ENCODE measurements around the gene METTL17.

GRCh38 chr14:21024585-21025370, 35.0 kb downstream of the METTL17 start, which contains the start of gene NDRG2:
- no peak for TF ChIP-seq CTCF (IDR thresholded peaks at IDR 0.05)
- peak; percentile 37 to 63 for TF ChIP-seq POLR2A (IDR thresholded peaks at IDR 0.05)
